Peyer's patch (tissue), 4 donors: Measurements from ENCODE around the gene CSNK2B.

Experiments
- CTCF ChIP-seq, 6 experiments: fragments of 450-650 bp in 4 of 6; fragments of 200-600 bp in 2 of 6; sonication (generic) in 1 of 6; IDR thresholded peaks; one replicate each; pipeline ENCODE4 v1.5.1; 2017 to 2019; ENCODE audit warnings: antibody characterized with exemption in 6 of 6, mild to moderate bottlenecking in 3 of 6, moderate library complexity in 1 of 6
- POLR2A ChIP-seq, 2 donors: fragments of 450-650 bp; IDR thresholded peaks; one replicate each; pipeline ENCODE4 v1.5.1; 2017; ENCODE audit warnings: antibody characterized with exemption in 2 of 2, mild to moderate bottlenecking in 2 of 2, moderate library complexity in 2 of 2

GRCh38 chr6:31712296-31712695 lies 46.4 kb downstream of the CSNK2B start:
- peak in 4 of 6 experiments; percentile 14 to 44 (median 36) for TF ChIP-seq CTCF (IDR thresholded peaks at IDR 0.05)
- no peak for TF ChIP-seq POLR2A (IDR thresholded peaks at IDR 0.05)
